Measurements from ENCODE around the gene SLC24A4.

DNA sequence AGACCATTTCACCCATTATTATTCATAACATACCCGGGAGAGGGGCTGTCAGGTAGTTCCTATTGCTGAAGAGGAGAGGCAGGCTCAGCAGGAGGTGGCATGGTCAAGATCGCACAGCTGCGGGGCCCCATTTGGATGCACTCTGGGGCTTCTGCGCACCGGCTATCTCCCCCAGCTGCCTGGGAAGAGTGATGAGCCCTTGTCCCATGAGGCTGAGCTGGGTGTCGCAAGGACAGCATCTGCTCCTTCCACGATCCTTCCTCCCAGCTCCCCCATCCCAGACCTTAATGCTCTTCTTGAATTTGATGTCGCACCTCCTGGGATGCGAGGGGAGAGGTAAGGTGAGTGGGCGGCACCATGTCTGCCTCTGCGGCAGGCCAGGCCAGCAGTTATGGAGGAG lies 62.6 kb downstream of the SLC24A4 start:
- TF ChIP-seq, protein P1, sequence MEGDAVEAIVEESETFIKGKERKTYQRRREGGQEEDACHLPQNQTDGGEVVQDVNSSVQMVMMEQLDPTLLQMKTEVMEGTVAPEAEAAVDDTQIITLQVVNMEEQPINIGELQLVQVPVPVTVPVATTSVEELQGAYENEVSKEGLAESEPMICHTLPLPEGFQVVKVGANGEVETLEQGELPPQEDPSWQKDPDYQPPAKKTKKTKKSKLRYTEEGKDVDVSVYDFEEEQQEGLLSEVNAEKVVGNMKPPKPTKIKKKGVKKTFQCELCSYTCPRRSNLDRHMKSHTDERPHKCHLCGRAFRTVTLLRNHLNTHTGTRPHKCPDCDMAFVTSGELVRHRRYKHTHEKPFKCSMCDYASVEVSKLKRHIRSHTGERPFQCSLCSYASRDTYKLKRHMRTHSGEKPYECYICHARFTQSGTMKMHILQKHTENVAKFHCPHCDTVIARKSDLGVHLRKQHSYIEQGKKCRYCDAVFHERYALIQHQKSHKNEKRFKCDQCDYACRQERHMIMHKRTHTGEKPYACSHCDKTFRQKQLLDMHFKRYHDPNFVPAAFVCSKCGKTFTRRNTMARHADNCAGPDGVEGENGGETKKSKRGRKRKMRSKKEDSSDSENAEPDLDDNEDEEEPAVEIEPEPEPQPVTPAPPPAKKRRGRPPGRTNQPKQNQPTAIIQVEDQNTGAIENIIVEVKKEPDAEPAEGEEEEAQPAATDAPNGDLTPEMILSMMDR (conservative IDR thresholded peaks at IDR 0.05 in 1 of 2, IDR thresholded peaks at IDR 0.05 in 1 of 2; ENCODE audit: extremely low read depth in 1 of 2, insufficient read depth in 1 of 2, low read depth in 1 of 2, low read length in 2 of 2) = no peak
- no peak for TF ChIP-seq EZH2 (IDR thresholded peaks at IDR 0.05; ENCODE audit: borderline replicate concordance, low read length)
